ENCODE results near the gene THADA. TPM values are rescaled to one million over a fixed set of nuclear protein-coding genes. Genes with fewer than 3 reads are reported as not detected.
"Not testable (repeated sequence)": the region's sequence is repeated elsewhere in the genome, so short reads cannot be mapped to it uniquely, and the experiment has no call there.

Gene THADA
- total RNA-seq, 1 experiment from 2014 or later, result 29.3 TPM

- no peak for DNase-seq (ENCODE audit: low read depth)
These were observed 181.2 kb downstream of the THADA start for GRCh38 chr2:43414586-43415135.

GRCh38 chr2:43414033-43414432 lies 181.8 kb downstream of the THADA start:
- no peak for DNase-seq (ENCODE audit: low read depth)

- DNase-seq (ENCODE audit: low read depth), result no peak
These were observed 183.6 kb downstream of the THADA start for GRCh38 chr2:43412114-43412753.

GRCh38 chr2:43410055-43410604 lies 185.7 kb downstream of the THADA start:
- DNase-seq (ENCODE audit: low read depth), result no peak

GRCh38 chr2:43408407-43409160 lies 187.3 kb downstream of the THADA start:
- no peak for DNase-seq (ENCODE audit: low read depth)

GRCh38 chr2:43407935-43408334 lies 187.9 kb downstream of the THADA start:
- DNase-seq (ENCODE audit: low read depth), result no peak

- no peak for DNase-seq (ENCODE audit: low read depth)
These were observed 189.1 kb downstream of the THADA start for GRCh38 chr2:43406651-43407279.

GRCh38 chr2:43405829-43406228 lies 190.0 kb downstream of the THADA start:
- no peak for DNase-seq (ENCODE audit: low read depth)

- DNase-seq (ENCODE audit: low read depth), result no peak
These were observed 193.3 kb downstream of the THADA start for GRCh38 chr2:43402452-43402937.

GRCh38 chr2:43402002-43402401 lies 193.8 kb downstream of the THADA start:
- DNase-seq (ENCODE audit: low read depth), result no peak

GRCh38 chr2:43400508-43400907 lies 195.3 kb downstream of the THADA start:
- DNase-seq (ENCODE audit: low read depth), result no peak

- peak; percentile 13 for DNase-seq (ENCODE audit: low read depth)
These were observed 196.1 kb downstream of the THADA start for GRCh38 chr2:43399515-43400264.

GRCh38 chr2:43399098-43399497 lies 196.7 kb downstream of the THADA start:
- DNase-seq (ENCODE audit: low read depth), result no peak

DNA sequence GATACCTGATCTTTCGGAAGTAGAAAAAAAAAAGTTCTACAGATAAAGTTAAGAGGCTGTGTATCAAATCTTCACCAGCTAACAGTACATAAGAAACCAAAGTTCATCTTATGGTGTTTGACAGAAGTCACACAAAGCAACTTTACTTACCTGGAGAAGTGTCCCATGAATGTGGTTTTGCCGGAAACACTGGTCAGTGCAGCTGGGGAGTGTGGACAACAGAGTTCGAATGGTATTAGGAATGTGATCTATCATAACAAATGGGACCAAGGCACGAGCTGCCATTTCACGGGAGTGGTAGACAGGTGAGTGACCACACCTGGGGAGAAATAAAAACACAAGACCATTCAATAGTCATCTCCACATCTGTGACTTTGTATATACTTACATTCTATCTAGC lies 198.0 kb downstream of the THADA start:
- DNase-seq (ENCODE audit: low read depth), result no peak

DNA sequence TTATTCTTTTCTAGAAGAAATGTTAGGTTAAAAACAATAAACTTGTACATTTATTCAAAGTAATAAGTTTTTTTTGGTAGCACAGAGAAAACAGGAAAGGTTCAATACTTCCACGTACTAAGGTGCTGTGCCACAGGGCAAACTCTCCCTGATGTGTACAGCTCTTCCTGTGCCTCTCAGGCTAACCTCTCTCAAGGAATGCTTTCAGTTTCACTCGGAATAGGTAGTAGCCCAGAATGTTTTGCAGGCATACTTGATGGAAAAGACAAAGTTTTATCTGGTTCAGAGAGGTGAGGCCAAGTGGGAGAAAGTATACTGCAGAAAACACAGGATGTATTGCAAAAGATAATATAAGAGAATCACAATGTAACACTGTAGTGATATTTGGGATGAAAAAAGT lies 198.4 kb downstream of the THADA start:
- DNase-seq (ENCODE audit: low read depth), result no peak

DNA sequence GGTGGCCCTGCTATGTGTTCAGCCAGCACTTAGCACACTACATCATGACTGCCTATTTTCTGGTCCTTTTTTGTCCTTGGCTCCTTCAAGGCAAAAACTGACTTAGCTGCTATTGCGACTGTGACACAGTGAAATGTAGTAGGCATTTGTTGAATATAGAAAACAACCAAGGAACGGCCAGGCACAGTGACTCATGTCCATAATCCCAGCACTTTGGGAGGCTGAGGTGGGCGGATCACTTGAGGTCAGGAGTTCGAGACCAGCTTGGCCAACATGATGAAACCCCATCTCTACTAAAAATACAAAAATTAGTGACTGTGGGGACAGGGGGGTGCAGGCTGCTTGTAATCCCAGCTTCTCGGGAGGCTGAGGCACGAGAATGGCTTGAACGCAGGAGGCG lies 199.5 kb downstream of the THADA start:
- not testable (repeated sequence) for DNase-seq (ENCODE audit: low read depth)

DNA sequence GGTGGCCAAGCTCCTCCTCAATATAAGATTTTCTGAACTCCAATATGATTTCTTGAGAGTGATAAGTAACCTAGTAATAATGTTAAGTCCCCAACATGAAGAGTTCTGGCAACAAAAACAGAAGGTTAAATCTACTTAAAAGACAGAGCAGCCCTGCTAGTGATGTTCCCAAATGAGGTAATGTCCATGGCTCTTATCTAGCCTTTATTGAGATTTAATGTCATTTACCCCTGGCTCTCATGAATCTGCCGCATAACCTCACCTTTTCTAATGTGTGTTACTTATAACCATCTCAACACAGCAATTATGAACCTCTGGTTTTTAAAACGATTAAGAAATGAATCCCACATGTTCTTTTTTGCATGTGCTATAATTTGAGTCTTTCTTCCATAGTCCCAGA lies 201.9 kb downstream of the THADA start:
- no peak for DNase-seq (ENCODE audit: low read depth)

DNA sequence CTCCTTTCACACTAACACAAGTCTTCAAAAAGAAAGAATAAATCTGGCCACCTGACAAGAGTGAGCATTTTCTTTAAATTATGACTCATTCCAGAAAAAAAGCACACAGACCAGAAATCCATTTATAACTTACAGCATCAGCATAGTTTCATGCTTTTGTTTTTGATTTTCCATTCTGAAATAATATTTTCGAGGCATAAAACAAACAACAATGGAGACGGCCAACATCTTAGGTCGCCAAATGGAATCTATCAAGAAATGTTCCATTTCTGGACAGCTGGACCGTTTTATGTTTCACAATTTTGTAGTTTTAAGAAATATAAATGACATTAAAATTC lies 204.0 kb downstream of the THADA start:
- DNase-seq (ENCODE audit: low read depth), result no peak

- no peak for DNase-seq (ENCODE audit: low read depth)
These were observed 204.5 kb downstream of the THADA start for GRCh38 chr2:43391201-43391877.

GRCh38 chr2:43389581-43390466 lies 206.0 kb downstream of the THADA start:
- DNase-seq (ENCODE audit: low read depth), result no peak

Measured in Daoy (cell line).